Aorta (tissue), 5 donors: ENCODE results near the gene TRIP4. TPM values are rescaled to one million over a fixed set of nuclear protein-coding genes. Genes with fewer than 3 reads are reported as not detected.
"Not testable (repeated sequence)": the region's sequence is repeated elsewhere in the genome, so short reads cannot be mapped to it uniquely, and the experiment has no call there.

Source experiments
- ATAC-seq: fragments of 200-7000 bp; cut with Tn5 transposase; one replicate; pipeline ENCODE4 v1.9.1; 2022; ENCODE audit warnings: moderate library complexity; ENCODE audit not compliant: low FRiP score
- DNase-seq, 2 donors: peaks; one replicate each; pipeline ENCODE4 v3.0.0-alpha.2; 2020
- H3K27ac ChIP-seq, 2 donors: one replicate each; pipeline ENCODE4 v1.5.1; 2013; ENCODE audit warnings: low read length in 2 of 2, mild to moderate bottlenecking in 2 of 2, moderate library complexity in 2 of 2, control low read depth in 1 of 2, inconsistent platforms in 1 of 2, low read depth in 1 of 2
- H3K27me3 ChIP-seq, 2 donors: one replicate each; pipeline ENCODE4 v1.6.1; 2013; ENCODE audit warnings: control low read depth in 1 of 2, low read length in 1 of 2, mild to moderate bottlenecking in 1 of 2, moderate library complexity in 1 of 2; ENCODE audit not compliant: insufficient read depth in 2 of 2, control insufficient read depth in 1 of 2
- H3K36me3 ChIP-seq, 2 donors: one replicate each; pipeline ENCODE4 v1.6.1; 2013; ENCODE audit warnings: control low read depth in 1 of 2, low read length in 1 of 2, mild to moderate bottlenecking in 1 of 2; ENCODE audit not compliant: insufficient read depth in 2 of 2, control insufficient read depth in 1 of 2
- H3K4me1 ChIP-seq, 2 donors: one replicate each; pipeline ENCODE4 v1.6.1; 2013; ENCODE audit warnings: low read length in 2 of 2, control low read depth in 1 of 2, mild to moderate bottlenecking in 1 of 2, moderate library complexity in 1 of 2; ENCODE audit not compliant: insufficient read depth in 2 of 2, control insufficient read depth in 1 of 2
- H3K4me3 ChIP-seq, 2 donors: one replicate each; pipeline ENCODE4 v1.5.1; 2013; ENCODE audit warnings: low read length in 2 of 2, control low read depth in 1 of 2, mild to moderate bottlenecking in 1 of 2
- H3K9me3 ChIP-seq: one replicate; pipeline ENCODE4 v1.6.1; 2013; ENCODE audit warnings: mild to moderate bottlenecking, low read length; ENCODE audit not compliant: control insufficient read depth
- WGBS, 2 donors: extraction: QIAGEN DNeasy Blood & Tissue Kit; methylation state at CpG; one replicate each; pipeline ENCODE4 v1.1.7; 2013; 5-methylcytosine and 5-hydroxymethylcytosine counted together
- intact Hi-C, 2 donors: fragments of 100-400 bp; cut with DNase I; formaldehyde crosslinking; loops; one replicate each; pipeline versions ENCODE4 v1.14.2 to v1.15.0; 2022
- polyA plus RNA-seq, 2 donors: library from polyadenylated mRNA; stranded (reverse); fragments of 200-250 nt; gene quantifications; one replicate each; pipeline ENCODE4 v1.2.3, GENCODE V29; 2013
- total RNA-seq, 2 donors: library from RNA; stranded (reverse); fragmentation: NEBNext Ultra II Directional; extraction: Animal tissue kit (Norgen Biotek cat#: 25700); gene quantifications; one replicate each; pipeline ENCODE4 v1.2.1, GENCODE V29; 2021
- donor health status: healthy with polysubstance abuse.
- donor health status: Bipolar disorder and iron deficiency.
- donor health status: DM: no; HTN: no; CAD: no.
- donor health status: DM: no; HTN: no; CAD: no.
- donor health status: DM: yes; HTN: yes; CAD: no.

Gene TRIP4
- total and polyA plus RNA-seq, 4 donors: 23.3 to 31.2 (median 26.8) TPM

DNA sequence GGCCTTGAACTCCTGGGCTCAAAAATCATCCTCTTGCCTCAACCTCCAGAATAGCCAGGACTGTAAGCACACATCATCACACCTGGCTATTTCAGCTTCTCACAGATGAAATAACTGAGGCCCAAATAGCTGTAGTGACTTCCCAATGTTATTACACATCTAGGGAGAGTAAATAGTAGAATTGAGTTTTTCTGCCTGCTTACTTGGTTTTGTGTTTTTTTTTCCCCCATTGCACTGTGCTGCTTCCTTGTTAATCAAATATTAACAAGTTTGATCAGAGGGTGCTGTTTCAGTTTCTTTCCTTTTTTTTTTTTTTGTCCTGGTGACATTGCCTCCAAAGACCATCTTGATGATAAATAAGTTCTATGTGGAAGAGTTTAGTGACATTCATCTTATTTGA, 96.1 kb downstream of the TRIP4 start:
- Histone ChIP-seq H3K4me3 (no peak overlapping the region), H3K4me1 (no peaks in the 10 kb centered on the region), H3K27me3 (no peaks in the 10 kb centered on the region), H3K27ac (no peak overlapping the region), H3K9me3 (no peaks in the 10 kb centered on the region), H3K36me3 (no peaks in the 10 kb centered on the region)
- intact Hi-C loops: no loop called here
- DNase-seq: no peak
- ATAC-seq: no peak

DNA sequence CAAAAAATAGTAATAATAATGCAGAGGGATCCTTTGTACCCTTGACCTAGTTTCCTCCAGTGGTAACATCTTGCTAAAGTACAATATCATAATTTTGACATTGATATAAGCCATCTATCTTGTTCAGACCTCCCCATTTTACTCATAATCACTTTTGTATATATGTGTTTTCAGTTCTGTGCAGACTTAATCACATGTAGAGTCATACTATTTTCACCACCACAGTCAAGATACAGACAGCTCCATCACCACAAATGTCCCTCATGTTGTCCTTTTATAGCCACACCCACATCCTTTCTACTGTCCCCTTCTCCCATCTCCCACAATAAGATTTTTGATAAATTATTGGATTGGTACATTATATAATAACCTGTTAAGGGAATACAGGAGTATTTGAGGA, 98.2 kb downstream of the TRIP4 start:
- Histone ChIP-seq H3K4me1 (no peaks in the 10 kb centered on the region), H3K27me3 (no peaks in the 10 kb centered on the region), H3K9me3 (no peaks in the 10 kb centered on the region), H3K36me3 (no peaks in the 10 kb centered on the region), H3K4me3 (no peak overlapping the region), H3K27ac (no peak overlapping the region)
- ATAC-seq: no peak
- DNase-seq: no peak
- intact Hi-C loops: no loop called here

DNA sequence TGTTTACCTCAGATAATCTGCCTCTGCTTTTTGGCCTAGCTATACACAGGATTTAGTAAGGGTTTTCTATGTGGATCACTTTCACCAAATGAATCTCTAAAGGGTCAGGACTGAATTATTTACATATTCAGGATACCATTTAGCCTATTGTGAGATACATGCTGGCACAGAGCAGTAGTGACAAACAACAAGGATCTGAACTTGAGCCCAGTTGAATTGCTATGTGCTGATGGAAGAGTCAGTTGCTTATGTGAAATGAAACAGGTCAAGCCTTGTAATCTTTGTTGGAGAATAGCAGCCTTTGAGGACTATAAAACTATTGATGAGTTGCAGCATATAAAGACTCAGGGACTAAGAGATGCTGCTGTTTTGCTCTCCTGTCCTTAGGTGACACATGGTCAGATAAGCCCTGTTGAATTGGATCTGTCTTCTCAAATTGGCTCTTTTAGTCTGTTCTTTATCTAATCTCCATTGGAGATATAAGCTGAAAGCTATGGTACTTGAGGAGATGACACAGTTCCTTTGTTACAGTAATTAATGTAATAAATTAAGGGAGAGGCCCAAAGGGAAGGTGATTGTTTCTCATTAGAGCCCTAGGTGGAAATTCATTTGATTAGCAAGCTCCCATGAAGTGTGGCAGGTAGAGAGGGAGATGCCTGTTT, 103.1 kb downstream of the TRIP4 start:
- no peak overlapping the region for H3K27ac ChIP-seq
- no peaks in the 10 kb centered on the region for H3K9me3 ChIP-seq
- H3K4me1 ChIP-seq: no peaks in the 10 kb centered on the region
- DNase-seq (no peak), ATAC-seq (no peak)
- H3K4me3 ChIP-seq: no peak overlapping the region
- H3K36me3 ChIP-seq: no peaks in the 10 kb centered on the region
- H3K27me3 ChIP-seq: no peaks in the 10 kb centered on the region
- intact Hi-C loops: no loop called here

DNA sequence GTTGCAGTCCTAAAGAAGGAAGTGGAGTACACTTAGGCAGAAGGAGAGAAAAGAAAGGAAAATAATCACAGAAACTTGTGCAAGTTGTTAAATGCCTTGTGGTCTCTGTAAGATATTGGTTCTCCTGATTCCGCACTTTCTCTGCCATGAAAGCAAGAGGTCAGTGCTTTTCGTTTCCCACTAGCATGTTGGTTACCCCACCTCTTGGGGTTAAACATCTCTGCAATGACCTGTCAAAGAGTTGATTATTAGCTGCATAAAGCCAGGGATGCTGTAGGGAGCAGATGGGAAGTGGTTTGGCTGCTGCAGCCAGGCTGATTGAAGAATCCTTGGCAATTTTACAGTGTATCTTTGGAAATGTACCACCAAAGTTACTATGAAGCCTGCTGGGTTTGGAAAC, 106.0 kb downstream of the TRIP4 start:
- Histone ChIP-seq H3K27me3 (no peaks in the 10 kb centered on the region), H3K9me3 (no peaks in the 10 kb centered on the region), H3K27ac (no peak overlapping the region), H3K36me3 (no peaks in the 10 kb centered on the region), H3K4me1 (no peaks in the 10 kb centered on the region), H3K4me3 (no peak overlapping the region)
- intact Hi-C loops: no loop called here
- ATAC-seq (no peak), DNase-seq (no peak)
- WGBS, 2 donors: 87 to 92% methylated on average over 2 of the region's 2 CpGs

DNA sequence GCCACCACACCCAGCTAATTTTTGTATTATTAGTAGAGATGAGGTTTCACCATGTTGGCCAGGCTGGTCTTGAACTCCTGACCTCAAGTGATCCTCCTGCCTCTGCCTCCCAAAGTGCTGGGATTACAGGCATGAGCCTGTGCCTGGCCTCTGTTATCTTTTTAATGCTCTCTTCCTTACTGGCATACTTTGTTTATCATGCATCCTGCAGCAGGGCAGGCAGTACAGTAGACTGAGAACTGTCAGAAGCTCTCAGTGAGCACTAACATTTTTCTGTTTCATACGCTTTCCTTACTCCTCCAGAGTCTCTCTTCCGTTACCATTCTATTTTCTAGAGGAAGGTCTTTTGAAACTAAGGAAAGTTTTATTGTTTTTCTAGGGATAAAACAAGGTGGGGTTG, 108.3 kb downstream of the TRIP4 start:
- H3K9me3 ChIP-seq, ATAC-seq, intact Hi-C loops, H3K27ac ChIP-seq, DNase-seq, H3K36me3 ChIP-seq, H3K4me3 ChIP-seq, H3K4me1 ChIP-seq, H3K27me3 ChIP-seq: not testable (repeated sequence)
- 88 to 92% methylated on average over 2 of the region's 2 CpGs for WGBS, 2 donors

DNA sequence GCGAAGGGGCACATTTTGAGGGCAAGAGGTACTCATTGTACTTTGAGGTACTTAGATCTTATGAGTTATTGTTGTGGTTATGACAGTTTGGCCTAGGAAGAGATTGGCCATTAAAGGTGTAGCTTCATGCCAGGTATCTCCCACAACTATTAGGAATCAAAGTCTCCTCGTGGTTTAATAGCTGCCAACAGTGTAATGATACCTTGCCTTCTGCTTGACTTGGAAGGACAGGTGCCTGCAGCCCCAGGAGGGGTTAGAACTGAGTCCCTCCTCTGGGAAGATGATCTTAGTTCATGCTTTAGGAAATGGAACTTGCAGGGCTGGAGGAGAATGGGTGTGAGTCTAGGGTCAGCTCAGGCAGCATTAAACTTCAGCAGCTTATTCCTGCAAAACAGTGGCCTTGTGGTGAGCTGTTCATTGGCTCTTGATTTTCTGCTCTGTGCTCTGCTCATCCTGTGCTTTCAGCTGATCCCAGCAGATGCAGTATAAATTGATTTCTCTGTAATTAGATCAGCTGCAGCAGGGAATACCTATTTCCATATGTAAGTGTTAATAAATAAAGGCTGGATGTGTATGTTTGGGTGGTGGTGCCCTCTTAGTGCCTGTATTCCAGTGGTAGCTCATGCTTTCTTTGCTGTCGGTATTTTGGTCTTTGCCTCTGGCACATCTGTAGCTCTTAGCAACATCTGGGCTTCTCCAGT, 113.2 kb downstream of the TRIP4 start:
- intact Hi-C loops: no loop called here
- Histone ChIP-seq H3K27ac (no peak overlapping the region), H3K9me3 (no peaks in the 10 kb centered on the region), H3K4me3 (no peak overlapping the region), H3K27me3 (no peaks in the 10 kb centered on the region), H3K36me3 (peaks cover 0 to 6% of the 10 kb centered on the region in 2 donors), H3K4me1 (no peaks in the 10 kb centered on the region)
- 62 to 78% methylated on average over 3 of the region's 3 CpGs for WGBS, 2 donors
- DNase-seq: no peak
- ATAC-seq: no peak

DNA sequence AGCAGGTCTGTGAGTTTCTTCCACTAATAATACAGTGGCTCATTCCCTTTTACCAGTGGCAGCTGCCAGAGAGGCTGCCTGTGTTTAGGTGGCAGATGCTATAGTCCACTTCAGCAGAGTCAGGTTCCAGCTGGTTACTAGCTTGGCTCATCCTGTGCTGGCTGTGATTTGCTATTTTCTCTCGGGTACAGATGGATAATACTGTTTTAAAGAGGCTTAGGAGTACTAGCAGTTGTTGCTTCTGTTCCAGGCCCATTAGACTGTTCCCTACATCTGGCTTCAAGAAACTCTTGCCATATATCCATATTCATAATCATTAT, 113.7 kb downstream of the TRIP4 start:
- Histone ChIP-seq H3K36me3 (peaks cover 0 to 6% of the 10 kb centered on the region in 2 donors), H3K27me3 (no peaks in the 10 kb centered on the region), H3K9me3 (no peaks in the 10 kb centered on the region), H3K4me1 (no peaks in the 10 kb centered on the region), H3K27ac (no peak overlapping the region), H3K4me3 (no peak overlapping the region)
- DNase-seq (no peak), ATAC-seq (no peak)
- WGBS, 2 donors: 63 to 64% methylated on average over 1 of the region's 1 CpG
- intact Hi-C loops: no loop called here

DNA sequence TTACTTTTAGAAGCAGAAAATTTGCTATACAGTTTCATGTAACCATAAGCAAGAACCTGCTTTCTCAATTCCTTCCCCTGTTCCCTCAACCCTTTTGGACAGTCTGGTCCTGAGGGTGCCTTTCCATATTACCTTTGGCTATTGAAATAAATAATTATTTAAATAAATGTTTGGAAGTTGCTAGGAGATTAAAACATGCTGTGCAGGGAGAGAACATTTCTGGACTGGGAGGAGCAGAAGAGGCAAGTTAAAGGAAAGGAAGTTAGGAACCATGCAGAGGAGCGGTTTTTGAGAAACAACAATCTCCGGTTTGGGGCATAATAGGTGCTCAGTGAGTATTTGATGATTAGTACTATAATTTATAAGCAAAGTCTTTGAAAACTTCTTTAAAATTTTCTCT, 114.5 kb downstream of the TRIP4 start:
- no peaks in the 10 kb centered on the region for H3K27me3 ChIP-seq
- peaks cover 0 to 6% of the 10 kb centered on the region in 2 donors for H3K36me3 ChIP-seq
- no peaks in the 10 kb centered on the region for H3K9me3 ChIP-seq
- intact Hi-C loops: no loop called here
- no peak overlapping the region for H3K4me3 ChIP-seq
- H3K4me1 ChIP-seq: no peaks in the 10 kb centered on the region
- ATAC-seq (no peak), DNase-seq (no peak)
- 90 to 93% methylated on average over 2 of the region's 2 CpGs for WGBS, 2 donors
- H3K27ac ChIP-seq: no peak overlapping the region

DNA sequence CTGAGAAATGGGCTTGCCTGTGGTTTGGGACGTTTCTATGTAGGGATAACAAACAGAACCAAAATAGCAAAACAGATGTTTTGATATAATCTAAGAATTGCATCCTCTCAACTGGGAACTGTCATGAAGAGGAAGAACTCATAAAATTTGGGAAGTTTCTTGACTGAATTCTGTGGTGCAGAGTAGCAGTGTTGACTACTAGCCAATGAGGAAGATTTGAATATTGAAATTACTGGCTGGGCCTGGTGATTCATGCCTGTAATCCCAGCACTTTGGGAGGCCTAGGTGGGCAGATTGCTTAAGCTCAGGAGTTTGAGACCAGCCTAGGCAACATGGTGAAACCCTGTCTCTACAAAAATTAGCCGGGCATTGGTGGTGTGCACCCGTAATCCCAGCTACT, 114.9 kb downstream of the TRIP4 start:
- Histone ChIP-seq H3K4me1 (no peaks in the 10 kb centered on the region), H3K27me3 (no peaks in the 10 kb centered on the region), H3K4me3 (no peak overlapping the region), H3K36me3 (peaks cover 0 to 6% of the 10 kb centered on the region in 2 donors), H3K9me3 (no peaks in the 10 kb centered on the region), H3K27ac (no peak overlapping the region)
- no peak for ATAC-seq
- intact Hi-C loops: no loop called here
- no peak for DNase-seq
- WGBS, 2 donors: 89 to 91% methylated on average over 3 of the region's 3 CpGs
